Left lung (tissue), 10 donors: ENCODE data around the gene SOX6. TPM values are rescaled to one million over a fixed set of nuclear protein-coding genes. Genes with fewer than 3 reads are reported as not detected.
A peak's percentile ranks its signal among the peaks of the same experiment; 100 is the strongest.

Source experiments
- ATAC-seq: fragments of 200-7000 bp; cut with Tn5 transposase; one replicate; pipeline ENCODE4 v1.9.1; 2020; ENCODE audit warnings: moderate library complexity
- DNase-seq, 4 donors: peaks; one replicate each; pipeline ENCODE4 v3.0.0-alpha.2; 2013 to 2020
- H3K27ac ChIP-seq, 2 donors: fragments of 200-600 bp; sonication (generic) in 1 of 2; one replicate each; pipeline versions ENCODE4 v1.5.0 to v1.8.0; 2020 to 2021
- H3K27me3 ChIP-seq, 2 donors: fragments of 200-600 bp; sonication (generic) in 1 of 2; one replicate each; pipeline versions ENCODE4 v1.5.0 to v1.8.0; 2020 to 2021
- H3K36me3 ChIP-seq, 2 donors: fragments of 200-600 bp; sonication (generic) in 1 of 2; one replicate each; pipeline versions ENCODE4 v1.5.0 to v1.8.0; 2020 to 2021
- H3K4me1 ChIP-seq, 2 donors: fragments of 200-600 bp; one replicate each; pipeline ENCODE4 v1.8.0; 2021
- H3K4me3 ChIP-seq, 2 donors: fragments of 200-600 bp; sonication (generic) in 1 of 2; one replicate each; pipeline versions ENCODE4 v1.5.0 to v1.8.0; 2020 to 2021; ENCODE audit warnings: mild to moderate bottlenecking in 1 of 2
- H3K9me3 ChIP-seq, 2 donors: fragments of 200-600 bp; sonication (generic) in 1 of 2; one replicate each; pipeline versions ENCODE4 v1.5.0 to v1.8.0; 2020 to 2021
- intact Hi-C, 2 donors: fragments of 100-400 bp; cut with DNase I; formaldehyde crosslinking; loops; one replicate each; pipeline versions ENCODE4 v1.11.2 to v1.14.2; 2022
- polyA plus RNA-seq, 6 donors: library from polyadenylated mRNA; unstranded; fragments of 120-200 nt; gene quantifications; one replicate each; pipeline ENCODE4 v1.2.1, GENCODE V29; 2013; ENCODE audit not compliant: insufficient read length in 6 of 6
- total RNA-seq, 2 donors: library from RNA; stranded (reverse); fragmentation: NEBNext Ultra II Directional; extraction: Animal tissue kit (Norgen Biotek cat#: 25700); gene quantifications; one replicate each; pipeline ENCODE4 v1.2.1, GENCODE V29; 2021
- TF ChIP-seq, protein P1 (sequence below), 2 donors: fragments of 200-600 bp; sonication (generic) in 1 of 2; IDR thresholded peaks; one replicate each; pipeline versions ENCODE4 v1.5.0 to v1.8.0; 2021; ENCODE audit warnings: antibody characterized with exemption in 2 of 2
- donor health status: DM: no; HTN: yes; CAD: no.
- donor health status: DM: no; HTN: no; CAD: no.

SOX6 gene
- total and polyA plus RNA-seq, 8 donors, result 4.7 to 20.5 (median 15.6) TPM

DNA sequence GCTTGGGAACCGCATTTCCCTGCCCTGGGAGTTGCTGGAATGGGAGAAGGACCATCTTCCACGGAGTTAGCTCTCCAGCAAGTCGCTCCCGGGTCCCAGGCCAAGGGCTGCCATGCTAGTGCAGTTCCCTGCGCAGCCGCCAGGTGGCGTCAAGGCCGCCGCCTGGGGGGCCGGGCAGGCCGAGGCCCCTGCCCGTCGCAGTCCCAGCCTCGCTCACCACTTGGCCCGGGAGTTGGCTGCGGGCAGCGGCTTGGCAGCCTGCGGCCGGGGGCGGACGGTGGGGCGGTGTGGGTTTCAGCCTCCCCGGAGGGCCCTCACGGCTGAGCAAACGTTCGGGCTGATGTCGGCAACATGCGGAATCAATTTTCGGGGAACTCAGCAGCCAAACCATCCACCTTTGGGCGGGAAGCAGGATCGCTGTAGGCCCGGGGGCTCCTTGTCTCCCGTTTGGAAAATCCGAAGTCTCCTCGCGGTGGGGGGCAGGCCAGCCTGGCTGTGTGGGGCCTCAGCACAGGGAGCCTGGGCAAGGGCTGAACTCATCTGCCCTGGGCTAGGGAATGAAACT, 415.1 kb downstream of the SOX6 start:
- Histone ChIP-seq H3K9me3 (peaks cover 0 to 1% of the 10 kb centered on the region in 2 donors), H3K4me3 (no peak overlapping the region), H3K27me3 (no peaks in the 10 kb centered on the region), H3K27ac (no peak overlapping the region), H3K36me3 (no peaks in the 10 kb centered on the region), H3K4me1 (no peaks in the 10 kb centered on the region)
- TF ChIP-seq, protein P1, sequence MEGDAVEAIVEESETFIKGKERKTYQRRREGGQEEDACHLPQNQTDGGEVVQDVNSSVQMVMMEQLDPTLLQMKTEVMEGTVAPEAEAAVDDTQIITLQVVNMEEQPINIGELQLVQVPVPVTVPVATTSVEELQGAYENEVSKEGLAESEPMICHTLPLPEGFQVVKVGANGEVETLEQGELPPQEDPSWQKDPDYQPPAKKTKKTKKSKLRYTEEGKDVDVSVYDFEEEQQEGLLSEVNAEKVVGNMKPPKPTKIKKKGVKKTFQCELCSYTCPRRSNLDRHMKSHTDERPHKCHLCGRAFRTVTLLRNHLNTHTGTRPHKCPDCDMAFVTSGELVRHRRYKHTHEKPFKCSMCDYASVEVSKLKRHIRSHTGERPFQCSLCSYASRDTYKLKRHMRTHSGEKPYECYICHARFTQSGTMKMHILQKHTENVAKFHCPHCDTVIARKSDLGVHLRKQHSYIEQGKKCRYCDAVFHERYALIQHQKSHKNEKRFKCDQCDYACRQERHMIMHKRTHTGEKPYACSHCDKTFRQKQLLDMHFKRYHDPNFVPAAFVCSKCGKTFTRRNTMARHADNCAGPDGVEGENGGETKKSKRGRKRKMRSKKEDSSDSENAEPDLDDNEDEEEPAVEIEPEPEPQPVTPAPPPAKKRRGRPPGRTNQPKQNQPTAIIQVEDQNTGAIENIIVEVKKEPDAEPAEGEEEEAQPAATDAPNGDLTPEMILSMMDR (IDR thresholded peaks at IDR 0.05), result peak; percentile 65 to 77
- ATAC-seq (peak; percentile 66), DNase-seq (peak in 1 of 4 donors; percentile 83)
- intact Hi-C loops, result no loop called here

- Histone ChIP-seq H3K27ac (no peak overlapping the region), H3K4me3 (no peak overlapping the region), H3K27me3 (no peaks in the 10 kb centered on the region), H3K36me3 (no peaks in the 10 kb centered on the region), H3K4me1 (no peaks in the 10 kb centered on the region), H3K9me3 (no peaks in the 10 kb centered on the region)
- TF ChIP-seq, protein P1 (IDR thresholded peaks at IDR 0.05), result no peak
- ATAC-seq (no peak), DNase-seq (no peak)
- intact Hi-C loops, result no loop called here
Observed at GRCh38 chr11:15940462-15941205, 415.7 kb downstream of the SOX6 start.

DNA sequence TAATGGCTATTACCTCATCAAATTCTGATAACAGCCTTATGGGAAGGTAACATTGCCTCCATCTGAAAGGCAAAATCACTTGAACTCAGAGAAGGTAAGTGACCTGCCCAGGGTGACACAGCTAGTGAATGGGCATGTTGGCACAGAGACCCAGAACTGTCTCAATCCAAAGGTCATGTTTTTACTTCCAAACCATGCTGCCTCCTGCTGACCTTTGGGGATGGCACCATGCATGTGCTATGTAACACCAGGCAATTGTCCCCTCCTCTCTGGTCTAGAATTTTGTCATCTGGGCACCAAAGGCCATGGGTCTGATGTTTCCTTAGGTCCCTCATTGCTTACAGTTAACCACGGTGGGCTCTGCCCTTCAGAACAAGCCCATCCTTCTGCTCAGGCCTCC, 417.4 kb downstream of the SOX6 start:
- Histone ChIP-seq H3K4me1 (no peaks in the 10 kb centered on the region), H3K27ac (no peak overlapping the region), H3K9me3 (no peaks in the 10 kb centered on the region), H3K4me3 (no peak overlapping the region), H3K36me3 (no peaks in the 10 kb centered on the region), H3K27me3 (no peaks in the 10 kb centered on the region)
- TF ChIP-seq, protein P1 (IDR thresholded peaks at IDR 0.05), result no peak
- DNase-seq (no peak), ATAC-seq (no peak)
- intact Hi-C loops, result no loop called here

- Histone ChIP-seq H3K4me1 (no peaks in the 10 kb centered on the region), H3K36me3 (no peaks in the 10 kb centered on the region), H3K9me3 (no peaks in the 10 kb centered on the region), H3K27ac (no peak overlapping the region), H3K4me3 (no peak overlapping the region), H3K27me3 (no peaks in the 10 kb centered on the region)
- TF ChIP-seq, protein P1 (IDR thresholded peaks at IDR 0.05), result no peak
- intact Hi-C loops, result no loop called here
- ATAC-seq (no peak), DNase-seq (peak in 1 of 4 donors; percentile 36)
Observed at GRCh38 chr11:15938121-15938611, 418.2 kb downstream of the SOX6 start.

DNA sequence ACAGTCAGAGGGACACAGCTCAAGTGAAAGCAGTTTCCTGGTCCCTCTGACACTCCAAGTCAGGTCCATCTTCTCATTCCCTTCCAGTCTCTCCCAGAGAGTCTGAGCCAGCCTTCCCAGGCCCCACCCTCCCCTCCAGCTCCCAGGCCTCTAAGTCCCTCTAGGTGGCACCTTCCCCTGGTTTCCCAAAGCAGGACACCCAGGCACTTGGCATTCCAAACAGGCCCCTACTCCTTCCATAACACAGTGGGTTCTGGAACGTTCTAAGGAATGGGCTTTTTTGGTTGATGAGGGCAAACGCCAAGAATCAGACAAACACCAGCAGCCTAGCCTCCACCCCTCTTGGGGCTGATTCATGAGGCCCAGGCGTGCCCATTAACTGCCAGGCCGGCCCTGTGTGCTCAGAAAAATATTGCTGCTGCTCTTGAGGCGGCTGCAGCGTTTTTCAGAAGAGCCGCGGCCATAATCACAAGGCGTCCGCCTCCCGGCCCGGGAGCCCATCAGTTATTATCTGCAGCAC, 418.7 kb downstream of the SOX6 start:
- H3K4me1 ChIP-seq, result no peaks in the 10 kb centered on the region
- ATAC-seq (no peak), DNase-seq (peak in 1 of 4 donors; percentile 13)
- H3K36me3 ChIP-seq, result no peaks in the 10 kb centered on the region
- H3K4me3 ChIP-seq, result no peak overlapping the region
- TF ChIP-seq, protein P1 (IDR thresholded peaks at IDR 0.05), result no peak
- H3K27me3 ChIP-seq, result no peaks in the 10 kb centered on the region
- no peak overlapping the region for H3K27ac ChIP-seq
- intact Hi-C loops, result no loop called here
- no peaks in the 10 kb centered on the region for H3K9me3 ChIP-seq
